ENCODE data around the gene GHITM.

Gene GHITM

DNA sequence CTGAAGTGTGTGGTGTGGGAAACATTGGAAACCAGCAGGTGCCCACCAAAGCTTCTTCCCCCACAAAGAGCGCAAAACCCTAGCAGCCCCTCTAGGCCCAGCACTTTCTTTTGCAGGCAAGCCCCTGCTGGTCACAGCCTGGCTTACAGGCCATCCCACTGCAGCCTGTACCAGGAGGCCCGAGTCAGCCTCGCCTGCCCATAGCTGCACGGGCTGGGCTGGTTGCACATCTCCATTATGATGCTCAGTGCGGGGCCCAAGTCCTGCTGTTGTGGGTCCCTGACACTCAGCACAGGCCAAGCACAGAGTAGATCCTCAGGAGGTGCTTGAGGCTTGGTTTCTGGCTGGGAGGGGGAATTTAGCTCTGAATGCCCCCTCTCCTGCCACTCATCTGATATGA, 63.0 kb downstream of the GHITM start:
- no peak for DNase-seq
